ENCODE data around the gene RNASEH2C.

DNA sequence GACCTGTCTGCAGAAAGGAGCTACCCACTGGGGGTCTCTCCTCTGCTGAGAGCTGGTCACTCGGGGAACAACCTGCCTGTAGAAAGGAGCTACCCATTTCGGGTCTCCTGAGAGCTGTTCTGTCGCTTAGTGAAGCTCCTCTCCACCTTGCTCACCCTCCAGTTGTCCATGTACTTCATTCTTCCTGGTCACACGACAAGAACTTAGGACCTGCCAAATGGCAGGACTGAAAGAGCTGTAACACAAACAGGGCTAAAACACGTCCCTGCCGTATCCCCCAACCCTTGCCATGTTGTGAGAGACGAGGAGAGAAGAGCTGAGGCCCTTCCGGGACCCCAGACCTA, 24.1 kb upstream of the RNASEH2C start:
- TF ChIP-seq, protein P1, sequence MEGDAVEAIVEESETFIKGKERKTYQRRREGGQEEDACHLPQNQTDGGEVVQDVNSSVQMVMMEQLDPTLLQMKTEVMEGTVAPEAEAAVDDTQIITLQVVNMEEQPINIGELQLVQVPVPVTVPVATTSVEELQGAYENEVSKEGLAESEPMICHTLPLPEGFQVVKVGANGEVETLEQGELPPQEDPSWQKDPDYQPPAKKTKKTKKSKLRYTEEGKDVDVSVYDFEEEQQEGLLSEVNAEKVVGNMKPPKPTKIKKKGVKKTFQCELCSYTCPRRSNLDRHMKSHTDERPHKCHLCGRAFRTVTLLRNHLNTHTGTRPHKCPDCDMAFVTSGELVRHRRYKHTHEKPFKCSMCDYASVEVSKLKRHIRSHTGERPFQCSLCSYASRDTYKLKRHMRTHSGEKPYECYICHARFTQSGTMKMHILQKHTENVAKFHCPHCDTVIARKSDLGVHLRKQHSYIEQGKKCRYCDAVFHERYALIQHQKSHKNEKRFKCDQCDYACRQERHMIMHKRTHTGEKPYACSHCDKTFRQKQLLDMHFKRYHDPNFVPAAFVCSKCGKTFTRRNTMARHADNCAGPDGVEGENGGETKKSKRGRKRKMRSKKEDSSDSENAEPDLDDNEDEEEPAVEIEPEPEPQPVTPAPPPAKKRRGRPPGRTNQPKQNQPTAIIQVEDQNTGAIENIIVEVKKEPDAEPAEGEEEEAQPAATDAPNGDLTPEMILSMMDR (IDR thresholded peaks at IDR 0.05): no peak
- no peak for TF ChIP-seq POLR2A (IDR thresholded peaks at IDR 0.05)
